ENCODE measurements around the gene PTS. TPM values are rescaled to one million over a fixed set of nuclear protein-coding genes. Genes with fewer than 3 reads are reported as not detected.

The PTS gene
- total and polyA plus RNA-seq, 9 of the 15 experiments (the other 6 are each of a cell fraction or from before 2014, with no cell fraction given) = 27.1 to 72.7 (median 41.1) TPM

GRCh38 chr11:112228706-112229105, 2.5 kb downstream of the PTS start:
- H3K79me2 ChIP-seq (ENCODE audit: control insufficient read depth, insufficient read depth, low read length) = peaks cover 26% of the 10 kb centered on the region
- no peaks in the 10 kb centered on the region for H4K20me1 ChIP-seq (replicated peaks; ENCODE audit: control insufficient read depth, insufficient read depth, low read length)
- no peak for DNase-seq (ENCODE audit: extremely low read depth in 1 of 4, low spot score in 3 of 4)
- intact Hi-C loops (cut with micrococcal nuclease) (no loop called here), in situ Hi-C loops (cut with MboI) (loop anchor here (10.0 kb wide), 2 partner anchors 326 to 624 kb away; partner anchors contain the start of gene SIK2)
- H3K9me1 ChIP-seq (ENCODE audit: control insufficient read depth, insufficient read depth, low read length) = no peaks in the 10 kb centered on the region
- no peaks in the 10 kb centered on the region for H3K9me3 ChIP-seq (replicated peaks; ENCODE audit: control insufficient read depth, insufficient read depth, low read depth, low read length)
- POLR2A ChIA-PET = no interaction called here
- CTCF ChIA-PET (ENCODE audit: low intra/inter-chr PET ratio) = no interaction called here
- ATAC-seq = no peak
- H3K4me2 ChIP-seq (ENCODE audit: insufficient read depth, low read length) = no peak overlapping the region
- no peak overlapping the region for H3K9ac ChIP-seq (ENCODE audit: insufficient read depth in 1 of 2, low read depth in 2 of 2, low read length in 2 of 2)
- H3K4me1 ChIP-seq (replicated peaks in 1 of 2; ENCODE audit: control insufficient read depth in 2 of 2, insufficient read depth in 2 of 2, low read length in 2 of 2) = peaks cover 4 to 5% of the 10 kb centered on the region in 2 experiments; a peak in 3 of 5 replicates
- no peak for FAIRE-seq
- no peak overlapping the region for H3K4me3 ChIP-seq
- no peak overlapping the region for H2AFZ ChIP-seq (ENCODE audit: low read depth, low read length)
- no TSS peak for BruUV-seq (replicated peaks)
- H3K27me3 ChIP-seq (ENCODE audit: control insufficient read depth in 2 of 2, insufficient read depth in 2 of 2, low read length in 2 of 2) = no peaks in the 10 kb centered on the region
- H3K36me3 ChIP-seq (ENCODE audit: control insufficient read depth, insufficient read depth, low read length) = peaks cover 46% of the 10 kb centered on the region
- H3K27ac ChIP-seq (ENCODE audit: extremely low read depth, low read depth, low read length) = no peak overlapping the region
- WGBS (ENCODE audit: insufficient coverage, low coverage, missing lambda C conversion rate) = 90% methylated on average over 2 of the region's 2 CpGs
- TF ChIP-seq MXI1 (IDR thresholded peaks at IDR 0.05; ENCODE audit: low read depth, low read length) = no peak
- no peak for TF ChIP-seq ZNF134 (CRISPR knock-in tag; conservative IDR thresholded peaks at IDR 0.05)
- no peak for TF ChIP-seq FOXK1 (CRISPR knock-in tag; IDR thresholded peaks at IDR 0.05; ENCODE audit: borderline replicate concordance)
- TF ChIP-seq BRF2 (IDR thresholded peaks at IDR 0.05; ENCODE audit: borderline replicate concordance, insufficient read depth, insufficient read length) = no peak
- no peak for TF ChIP-seq ZNF347 (CRISPR knock-in tag; IDR thresholded peaks at IDR 0.05; ENCODE audit: low read depth)
- TF ChIP-seq RFX1 (IDR thresholded peaks at IDR 0.05) = no peak
- no peak for TF ChIP-seq ZNF778 (CRISPR knock-in tag; IDR thresholded peaks at IDR 0.05)
- no peak for TF ChIP-seq TRIM25 (IDR thresholded peaks at IDR 0.05; ENCODE audit: borderline replicate concordance)
- TF ChIP-seq CREM (IDR thresholded peaks at IDR 0.05; ENCODE audit: low read depth) = no peak
- TF ChIP-seq ATF2 (CRISPR knock-in tag; IDR thresholded peaks at IDR 0.05) = no peak
- TF ChIP-seq SMAD2 (IDR thresholded peaks at IDR 0.05; ENCODE audit: low read depth, low read length) = no peak
- TF ChIP-seq ZNF224 (CRISPR knock-in tag; IDR thresholded peaks at IDR 0.05) = no peak
- no peak for TF ChIP-seq ZFP36 (IDR thresholded peaks at IDR 0.05; ENCODE audit: low read depth, low read length, partially characterized antibody)
- TF ChIP-seq ZBTB49 (CRISPR knock-in tag; IDR thresholded peaks at IDR 0.05; ENCODE audit: borderline replicate concordance) = no peak

All from K562 (cell line).